OCI-LY3 (cell line): ENCODE measurements around the gene HORMAD1.
"Not testable (repeated sequence)": the region's sequence is repeated elsewhere in the genome, so short reads cannot be mapped to it uniquely, and the experiment has no call there.

Experiments used
- H2AFZ ChIP-seq: fragments of 200-600, 300-600 bp; shearing (Covaris generic); 2 replicates; pipeline ENCODE4 v1.6.0; 2014; ENCODE audit warnings: antibody characterized with exemption, low read depth, low read length
- H3K27ac ChIP-seq: fragments of 200-600, 300-600 bp; sonication (generic); 2 replicates; pipeline ENCODE4 v1.5.1; 2014; ENCODE audit warnings: mild to moderate bottlenecking, low read length, moderate library complexity, mixed read lengths
- H3K27me3 ChIP-seq: fragments of 200-600, 300-600 bp; sonication (generic); 2 replicates; pipeline ENCODE4 v1.6.1; 2014; ENCODE audit warnings: low read depth, low read length, mixed read lengths
- H3K36me3 ChIP-seq: fragments of 200-600, 300-600 bp; sonication (generic); replicated peaks from 2 replicates; pipeline ENCODE3; 2014; ENCODE audit warnings: low read depth, low read length, mixed read lengths
- H3K4me1 ChIP-seq: fragments of 300-600, 200-600 bp; sonication (generic); 2 replicates; pipeline ENCODE4 v1.6.1; 2014; ENCODE audit warnings: low read length, mixed read lengths
- H3K4me2 ChIP-seq: fragments of 200-600, 300-600 bp; sonication (generic); 2 replicates; pipeline ENCODE4 v1.6.1; 2014; ENCODE audit warnings: low read length, mixed read lengths
- H3K4me3 ChIP-seq: fragments of 300-600, 200-600 bp; sonication (generic); 2 replicates; pipeline ENCODE4 v1.5.1; 2014; ENCODE audit warnings: antibody characterized with exemption, mild to moderate bottlenecking, low read length, moderate library complexity
- H3K79me2 ChIP-seq: fragments of 300-600, 200-600 bp; shearing (Covaris generic); 2 replicates; pipeline ENCODE4 v1.6.1; 2014; ENCODE audit warnings: mild to moderate bottlenecking, low read length, mixed read lengths
- H3K9ac ChIP-seq: fragments of 300-600, 200-600 bp; shearing (Covaris generic); 2 replicates; pipeline ENCODE4 v1.6.0; 2014; ENCODE audit warnings: mild to moderate bottlenecking, low read length, moderate library complexity
- H3K9me3 ChIP-seq: fragments of 200-600, 300-600 bp; shearing (Covaris generic); 2 replicates; pipeline ENCODE4 v1.6.1; 2014; ENCODE audit warnings: low read length, mixed read lengths; ENCODE audit not compliant: insufficient read depth
- H4K20me1 ChIP-seq: fragments of 200-600, 300-600 bp; sonication (generic); 2 replicates; pipeline ENCODE4 v1.6.1; 2016; ENCODE audit warnings: low read length, mixed read lengths; ENCODE audit not compliant: insufficient read depth
- CTCF ChIP-seq: fragments of 200-600, 300-600 bp; sonication (generic); IDR thresholded peaks from 2 replicates; pipeline ENCODE4 v1.5.1; 2014; ENCODE audit warnings: antibody characterized with exemption, low read length, low read depth
- EZH2phosphoT487 ChIP-seq: fragments of 200-600 bp; shearing (Covaris generic); IDR thresholded peaks from 2 replicates; pipeline ENCODE4 v1.6.1; 2018; ENCODE audit warnings: antibody characterized with exemption, mixed run types, low read depth

Gene HORMAD1

GRCh38 chr1:150709031-150709430 lies 11.7 kb downstream of the HORMAD1 start:
- not testable (repeated sequence) for H2AFZ ChIP-seq, H3K79me2 ChIP-seq, H4K20me1 ChIP-seq, H3K36me3 ChIP-seq, H3K9me3 ChIP-seq, H3K4me3 ChIP-seq, H3K27ac ChIP-seq, H3K9ac ChIP-seq
- TF ChIP-seq EZH2phosphoT487 = 0 out of 2 replicates have a peak, but pooled peaks have one; percentile 4
- H3K4me2 ChIP-seq = peak overlapping the region; percentile 52
- H3K27me3 ChIP-seq = peaks cover 65% of the 10 kb centered on the region
- peaks cover 14% of the 10 kb centered on the region for H3K4me1 ChIP-seq

GRCh38 chr1:150708595-150708994 lies 12.1 kb downstream of the HORMAD1 start:
- no peaks in the 10 kb centered on the region for H3K36me3 ChIP-seq
- H2AFZ ChIP-seq = no peak overlapping the region
- peaks cover 69% of the 10 kb centered on the region for H3K27me3 ChIP-seq
- no peak for TF ChIP-seq CTCF
- TF ChIP-seq EZH2phosphoT487 = 0 out of 2 replicates have a peak, but pooled peaks have one; percentile 37
- peak overlapping the region; percentile 52 for H3K4me2 ChIP-seq
- peaks cover 15% of the 10 kb centered on the region for H3K4me1 ChIP-seq
- no peak overlapping the region for H3K4me3 ChIP-seq
- peaks cover 4% of the 10 kb centered on the region for H4K20me1 ChIP-seq
- no peak overlapping the region for H3K27ac ChIP-seq
- no peak overlapping the region for H3K9ac ChIP-seq
- no peaks in the 10 kb centered on the region for H3K79me2 ChIP-seq
- no peaks in the 10 kb centered on the region for H3K9me3 ChIP-seq

GRCh38 chr1:150706091-150706490 lies 14.6 kb downstream of the HORMAD1 start:
- H3K9me3 ChIP-seq = no peaks in the 10 kb centered on the region
- H3K4me1 ChIP-seq = peaks cover 19% of the 10 kb centered on the region
- H3K4me3 ChIP-seq = no peak overlapping the region
- TF ChIP-seq CTCF = no peak
- TF ChIP-seq EZH2phosphoT487 = no peak
- no peaks in the 10 kb centered on the region for H3K79me2 ChIP-seq
- no peak overlapping the region for H3K4me2 ChIP-seq
- peaks cover 4% of the 10 kb centered on the region for H4K20me1 ChIP-seq
- H3K27ac ChIP-seq = no peak overlapping the region
- no peak overlapping the region for H3K9ac ChIP-seq
- peaks cover 60% of the 10 kb centered on the region for H3K27me3 ChIP-seq
- no peaks in the 10 kb centered on the region for H3K36me3 ChIP-seq
- no peak overlapping the region for H2AFZ ChIP-seq

GRCh38 chr1:150703427-150703826 lies 17.3 kb downstream of the HORMAD1 start:
- H3K4me3 ChIP-seq = no peak overlapping the region
- no peak overlapping the region for H3K27ac ChIP-seq
- no peak overlapping the region for H3K4me2 ChIP-seq
- H2AFZ ChIP-seq = no peak overlapping the region
- H3K27me3 ChIP-seq = peaks cover 50% of the 10 kb centered on the region
- TF ChIP-seq EZH2phosphoT487 = no peak
- TF ChIP-seq CTCF = no peak
- H4K20me1 ChIP-seq = no peaks in the 10 kb centered on the region
- H3K4me1 ChIP-seq = peaks cover 13% of the 10 kb centered on the region
- no peaks in the 10 kb centered on the region for H3K36me3 ChIP-seq
- H3K9me3 ChIP-seq = no peaks in the 10 kb centered on the region
- H3K79me2 ChIP-seq = no peaks in the 10 kb centered on the region
- no peak overlapping the region for H3K9ac ChIP-seq
